ENCODE data around the gene CYP26C1. TPM values are rescaled to one million over a fixed set of nuclear protein-coding genes. Genes with fewer than 3 reads are reported as not detected.

Gene CYP26C1
- total RNA-seq, 1 experiment from 2014 or later, result 0.79 TPM

DNA sequence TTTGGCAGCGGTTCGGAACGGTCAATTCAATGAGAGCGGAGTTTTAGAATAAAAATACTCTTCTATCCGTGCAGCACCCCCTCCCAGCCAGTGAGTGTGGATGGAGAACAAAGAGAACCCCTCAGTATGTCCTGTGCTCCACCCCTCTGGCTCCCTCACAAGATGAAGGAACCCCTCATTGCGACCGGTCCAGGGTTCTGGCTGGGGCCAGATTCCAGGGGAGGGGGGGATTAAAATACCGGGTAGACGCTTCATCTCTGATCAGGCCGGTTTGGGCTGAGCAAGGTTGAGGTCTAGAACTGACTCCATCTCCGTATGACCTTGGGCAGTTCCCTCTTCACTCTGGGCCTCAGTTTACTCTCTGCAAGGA lies 5.9 kb downstream of the CYP26C1 start:
- H3K4me2 ChIP-seq (ENCODE audit: insufficient read depth, insufficient read length, low read length), result peak overlapping the region; percentile 38

More for the DNA sequence above, 5.9 kb downstream of the CYP26C1 start:
- Histone ChIP-seq H4K8ac (replicated peaks; ENCODE audit: insufficient read length, low read depth, low read length) (no peak overlapping the region), H3K4me1 (ENCODE audit: insufficient read depth, low read length) (no peaks in the 10 kb centered on the region), H3K18ac (ENCODE audit: insufficient read length, low read depth, low read length) (no peak overlapping the region), H3K27me3 (ENCODE audit: insufficient read depth, low read length) (peaks cover 92% of the 10 kb centered on the region), H3K27ac (ENCODE audit: insufficient read length, low read depth, low read length) (no peak overlapping the region), H2BK120ac (ENCODE audit: low read depth, low read length, poor library complexity, severe bottlenecking) (no peak overlapping the region), H3K14ac (ENCODE audit: insufficient read depth, low read length) (no peak overlapping the region), H4K5ac (ENCODE audit: insufficient read length, low read depth, low read length) (no peak overlapping the region), H3K56ac (ENCODE audit: insufficient read length, low read depth, low read length) (no peak overlapping the region), H3T11ph (ENCODE audit: low read length) (no peak overlapping the region), H2BK5ac (ENCODE audit: insufficient read length, low read length) (no peak overlapping the region), H3K9ac (ENCODE audit: extremely low read depth, insufficient read length, low read length) (no peak overlapping the region), H3K79me1 (ENCODE audit: insufficient read depth, low read depth, low read length, poor library complexity, severe bottlenecking) (no peaks in the 10 kb centered on the region), H2AK5ac (ENCODE audit: insufficient read length, low read length) (no peak overlapping the region), H3K4ac (ENCODE audit: low read depth, low read length) (no peak overlapping the region), H4K20me1 (ENCODE audit: control insufficient read depth, insufficient read depth, insufficient read length) (no peaks in the 10 kb centered on the region), H4K91ac (ENCODE audit: insufficient read length, low read depth, low read length) (no peak overlapping the region), H2BK12ac (ENCODE audit: insufficient read length, low read depth, low read length) (no peak overlapping the region), H3K79me2 (ENCODE audit: insufficient read depth, low read length) (no peaks in the 10 kb centered on the region), H3K23me2 (ENCODE audit: insufficient read length, low read depth, low read length, poor library complexity, severe bottlenecking) (peaks cover 6% of the 10 kb centered on the region), H2AFZ (ENCODE audit: low read length) (no peak overlapping the region), H3K23ac (ENCODE audit: insufficient read length, low read depth, low read length) (no peak overlapping the region), H2BK15ac (ENCODE audit: low read depth, low read length) (no peak overlapping the region), H2BK20ac (ENCODE audit: low read depth, low read length, poor library complexity, severe bottlenecking) (no peak overlapping the region), H3K9me3 (ENCODE audit: control insufficient read depth, low read depth, low read length) (no peaks in the 10 kb centered on the region)
- Mint-ChIP-seq H3K27ac (no peak overlapping the region), H3K36me3 (ENCODE audit: insufficient read depth in 1 of 3, low read depth in 3 of 3) (peaks cover 0 to 4% (median 4%) of the 10 kb centered on the region in 3 experiments; a peak in 4 of 7 replicates), H3K4me3 (peak overlapping the region; percentile 9 to 65; a peak in 2 of 5 replicates), H3K4me1 (peaks cover 31 to 58% of the 10 kb centered on the region in 2 experiments), H3K9me3 (peaks cover 3 to 6% of the 10 kb centered on the region in 2 experiments; a peak in 3 of 5 replicates), H3K27me3 (ENCODE audit: low read depth) (peaks cover 99% of the 10 kb centered on the region)
- no CpG with 5 or more reads among the region's 11 CpGs for WGBS (ENCODE audit: extremely low coverage, insufficient read length, low lambda C conversion rate)
- DNase-seq, result no peak
- TF ChIP-seq, protein P1, sequence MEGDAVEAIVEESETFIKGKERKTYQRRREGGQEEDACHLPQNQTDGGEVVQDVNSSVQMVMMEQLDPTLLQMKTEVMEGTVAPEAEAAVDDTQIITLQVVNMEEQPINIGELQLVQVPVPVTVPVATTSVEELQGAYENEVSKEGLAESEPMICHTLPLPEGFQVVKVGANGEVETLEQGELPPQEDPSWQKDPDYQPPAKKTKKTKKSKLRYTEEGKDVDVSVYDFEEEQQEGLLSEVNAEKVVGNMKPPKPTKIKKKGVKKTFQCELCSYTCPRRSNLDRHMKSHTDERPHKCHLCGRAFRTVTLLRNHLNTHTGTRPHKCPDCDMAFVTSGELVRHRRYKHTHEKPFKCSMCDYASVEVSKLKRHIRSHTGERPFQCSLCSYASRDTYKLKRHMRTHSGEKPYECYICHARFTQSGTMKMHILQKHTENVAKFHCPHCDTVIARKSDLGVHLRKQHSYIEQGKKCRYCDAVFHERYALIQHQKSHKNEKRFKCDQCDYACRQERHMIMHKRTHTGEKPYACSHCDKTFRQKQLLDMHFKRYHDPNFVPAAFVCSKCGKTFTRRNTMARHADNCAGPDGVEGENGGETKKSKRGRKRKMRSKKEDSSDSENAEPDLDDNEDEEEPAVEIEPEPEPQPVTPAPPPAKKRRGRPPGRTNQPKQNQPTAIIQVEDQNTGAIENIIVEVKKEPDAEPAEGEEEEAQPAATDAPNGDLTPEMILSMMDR (conservative IDR thresholded peaks at IDR 0.05), result no peak

All from H9 (cell line).